Parietal lobe (tissue), 1 donor: ENCODE data around the gene CD99L2. TPM values are rescaled to one million over a fixed set of nuclear protein-coding genes. Genes with fewer than 3 reads are reported as not detected.

Source experiments
- total RNA-seq: library from RNA; depleted of rRNA; stranded (reverse); fragments of >200 nt; gene quantifications from one replicate; pipeline ENCODE4 v1.2.3, GENCODE V29; 2014

Gene CD99L2
- total RNA-seq = 33.5 TPM

GRCh38 chrX:150898343-150899190, at the start of gene CD99L2:
CD99L2 (minus strand) TSS chrX:150898668; CDS start chrX:150898588, 80 bp downstream.

Other genes starting within 250 kb of the CD99L2 start
- gene MTMR1, start 205.3 kb downstream of the CD99L2 start, total RNA-seq = 39.8 TPM
- gene HMGB3, start 84.7 kb upstream of the CD99L2 start, total RNA-seq = 36.0 TPM